ENCODE results near the gene HSDL2.

- TF ChIP-seq CTCF (conservative IDR thresholded peaks at IDR 0.05; ENCODE audit: low read depth, low read length) (no peak), EZH2 (IDR thresholded peaks at IDR 0.05; ENCODE audit: low read length, unreplicated experiment) (no peak), EZH2phosphoT487 (IDR thresholded peaks at IDR 0.05; ENCODE audit: borderline replicate concordance, low read length) (no peak)
Observed at GRCh38 chr9:112384690-112385089, 4.8 kb downstream of the HSDL2 start.

Data from PC-3 (cell line).